ENCODE measurements around the gene CAMTA2. TPM values are rescaled to one million over a fixed set of nuclear protein-coding genes. Genes with fewer than 3 reads are reported as not detected.
"Not testable (repeated sequence)": the region's sequence is repeated elsewhere in the genome, so short reads cannot be mapped to it uniquely, and the experiment has no call there.

CAMTA2 gene
- polyA plus RNA-seq, 1 donor from 2014 or later = 7.3 TPM

DNA sequence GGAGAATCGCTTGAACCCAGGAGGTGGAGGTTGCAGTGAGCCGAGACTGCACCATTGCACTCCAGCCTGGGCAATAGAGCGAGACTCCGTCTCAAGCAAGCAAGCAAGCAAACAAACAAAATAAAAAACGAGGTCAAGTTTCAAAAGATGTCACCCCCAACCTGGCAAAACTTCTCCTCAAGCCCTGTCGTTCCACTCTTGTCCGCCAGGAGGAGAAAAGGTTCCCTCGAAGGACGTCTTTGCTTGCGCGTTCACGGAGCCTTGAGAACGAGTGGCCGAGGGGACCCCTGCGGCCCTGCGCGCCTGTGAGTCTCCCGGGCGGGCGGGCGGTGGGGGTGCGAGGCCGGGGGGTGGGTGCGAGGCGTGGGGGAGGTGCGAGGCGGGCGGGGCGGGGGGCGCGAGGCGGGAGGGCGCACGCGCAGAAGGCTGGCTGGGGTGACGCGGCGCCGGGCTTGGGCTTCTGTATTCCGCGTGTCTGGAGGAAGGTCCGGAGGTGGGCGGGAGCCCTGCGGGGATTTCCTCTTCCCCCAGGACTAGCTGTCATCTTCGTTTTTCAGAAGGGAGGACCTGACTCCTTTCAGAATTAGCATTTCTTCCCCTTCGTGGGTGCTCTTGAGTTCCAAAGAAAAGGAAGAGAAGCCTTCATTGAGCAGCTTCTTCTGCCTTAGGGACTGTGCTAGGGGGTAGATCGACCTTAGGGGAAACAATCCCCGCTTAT lies 44.0 kb upstream of the CAMTA2 start:
- Histone ChIP-seq H3K36me3 (ENCODE audit: insufficient read depth, low read length) (no peaks in the 10 kb centered on the region), H3K79me2 (replicated peaks; ENCODE audit: insufficient read depth, low read length) (no peaks in the 10 kb centered on the region), H3K4me3 (ENCODE audit: low read length) (peak overlapping the region; percentile 64), H2AFZ (ENCODE audit: low read depth, low read length) (peak overlapping the region; percentile 60), H3K9ac (ENCODE audit: low read length) (peak overlapping the region; percentile 57), H3F3A (ENCODE audit: insufficient read depth, low read length, poor library complexity, severe bottlenecking) (no peaks in the 10 kb centered on the region), H4K20me1 (ENCODE audit: insufficient read depth) (no peaks in the 10 kb centered on the region), H3K9me2 (ENCODE audit: insufficient read depth, low read length) (no peaks in the 10 kb centered on the region), H3K4me2 (ENCODE audit: low read length) (peak overlapping the region; percentile 65), H3K27me3 (ENCODE audit: insufficient read depth, low read depth, low read length) (no peaks in the 10 kb centered on the region), H3K9me3 (ENCODE audit: low read length) (no peaks in the 10 kb centered on the region), H3K27ac (ENCODE audit: low read length) (peak overlapping the region; percentile 20)
- TF ChIP-seq RAD21 (conservative IDR thresholded peaks at IDR 0.05) = peak; percentile 49
- TF ChIP-seq SMC3 (conservative IDR thresholded peaks at IDR 0.05; ENCODE audit: poor library complexity) = peak; percentile 67
- TF ChIP-seq, protein P1, sequence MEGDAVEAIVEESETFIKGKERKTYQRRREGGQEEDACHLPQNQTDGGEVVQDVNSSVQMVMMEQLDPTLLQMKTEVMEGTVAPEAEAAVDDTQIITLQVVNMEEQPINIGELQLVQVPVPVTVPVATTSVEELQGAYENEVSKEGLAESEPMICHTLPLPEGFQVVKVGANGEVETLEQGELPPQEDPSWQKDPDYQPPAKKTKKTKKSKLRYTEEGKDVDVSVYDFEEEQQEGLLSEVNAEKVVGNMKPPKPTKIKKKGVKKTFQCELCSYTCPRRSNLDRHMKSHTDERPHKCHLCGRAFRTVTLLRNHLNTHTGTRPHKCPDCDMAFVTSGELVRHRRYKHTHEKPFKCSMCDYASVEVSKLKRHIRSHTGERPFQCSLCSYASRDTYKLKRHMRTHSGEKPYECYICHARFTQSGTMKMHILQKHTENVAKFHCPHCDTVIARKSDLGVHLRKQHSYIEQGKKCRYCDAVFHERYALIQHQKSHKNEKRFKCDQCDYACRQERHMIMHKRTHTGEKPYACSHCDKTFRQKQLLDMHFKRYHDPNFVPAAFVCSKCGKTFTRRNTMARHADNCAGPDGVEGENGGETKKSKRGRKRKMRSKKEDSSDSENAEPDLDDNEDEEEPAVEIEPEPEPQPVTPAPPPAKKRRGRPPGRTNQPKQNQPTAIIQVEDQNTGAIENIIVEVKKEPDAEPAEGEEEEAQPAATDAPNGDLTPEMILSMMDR (IDR thresholded peaks at IDR 0.05; ENCODE audit: poor library complexity, severe bottlenecking) = peak; percentile 69
- no peak for TF ChIP-seq EP300 (conservative IDR thresholded peaks at IDR 0.05; ENCODE audit: poor library complexity, severe bottlenecking)

- H3K4me2 ChIP-seq (ENCODE audit: low read length); H4K20me1 ChIP-seq (ENCODE audit: insufficient read depth); H3K9me3 ChIP-seq (ENCODE audit: low read length); H3K9me2 ChIP-seq (ENCODE audit: insufficient read depth, low read length); H3K79me2 ChIP-seq (replicated peaks; ENCODE audit: insufficient read depth, low read length); H2AFZ ChIP-seq (ENCODE audit: low read depth, low read length); H3F3A ChIP-seq (ENCODE audit: insufficient read depth, low read length, poor library complexity, severe bottlenecking); H3K27ac ChIP-seq (ENCODE audit: low read length); H3K9ac ChIP-seq (ENCODE audit: low read length); H3K27me3 ChIP-seq (ENCODE audit: insufficient read depth, low read depth, low read length); H3K4me3 ChIP-seq (ENCODE audit: low read length); H3K36me3 ChIP-seq (ENCODE audit: insufficient read depth, low read length): not testable (repeated sequence)
Measured at GRCh38 chr17:5030168-5030567, 42.7 kb upstream of the CAMTA2 start.

GRCh38 chr17:5027916-5028315 lies 40.4 kb upstream of the CAMTA2 start:
- no peak overlapping the region for H3K9ac ChIP-seq (ENCODE audit: low read length)
- TF ChIP-seq, protein P2, sequence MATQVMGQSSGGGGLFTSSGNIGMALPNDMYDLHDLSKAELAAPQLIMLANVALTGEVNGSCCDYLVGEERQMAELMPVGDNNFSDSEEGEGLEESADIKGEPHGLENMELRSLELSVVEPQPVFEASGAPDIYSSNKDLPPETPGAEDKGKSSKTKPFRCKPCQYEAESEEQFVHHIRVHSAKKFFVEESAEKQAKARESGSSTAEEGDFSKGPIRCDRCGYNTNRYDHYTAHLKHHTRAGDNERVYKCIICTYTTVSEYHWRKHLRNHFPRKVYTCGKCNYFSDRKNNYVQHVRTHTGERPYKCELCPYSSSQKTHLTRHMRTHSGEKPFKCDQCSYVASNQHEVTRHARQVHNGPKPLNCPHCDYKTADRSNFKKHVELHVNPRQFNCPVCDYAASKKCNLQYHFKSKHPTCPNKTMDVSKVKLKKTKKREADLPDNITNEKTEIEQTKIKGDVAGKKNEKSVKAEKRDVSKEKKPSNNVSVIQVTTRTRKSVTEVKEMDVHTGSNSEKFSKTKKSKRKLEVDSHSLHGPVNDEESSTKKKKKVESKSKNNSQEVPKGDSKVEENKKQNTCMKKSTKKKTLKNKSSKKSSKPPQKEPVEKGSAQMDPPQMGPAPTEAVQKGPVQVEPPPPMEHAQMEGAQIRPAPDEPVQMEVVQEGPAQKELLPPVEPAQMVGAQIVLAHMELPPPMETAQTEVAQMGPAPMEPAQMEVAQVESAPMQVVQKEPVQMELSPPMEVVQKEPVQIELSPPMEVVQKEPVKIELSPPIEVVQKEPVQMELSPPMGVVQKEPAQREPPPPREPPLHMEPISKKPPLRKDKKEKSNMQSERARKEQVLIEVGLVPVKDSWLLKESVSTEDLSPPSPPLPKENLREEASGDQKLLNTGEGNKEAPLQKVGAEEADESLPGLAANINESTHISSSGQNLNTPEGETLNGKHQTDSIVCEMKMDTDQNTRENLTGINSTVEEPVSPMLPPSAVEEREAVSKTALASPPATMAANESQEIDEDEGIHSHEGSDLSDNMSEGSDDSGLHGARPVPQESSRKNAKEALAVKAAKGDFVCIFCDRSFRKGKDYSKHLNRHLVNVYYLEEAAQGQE (IDR thresholded peaks at IDR 0.05; ENCODE audit: borderline replicate concordance) = no peak
- TF ChIP-seq RAD21 (conservative IDR thresholded peaks at IDR 0.05) = no peak
- no peak overlapping the region for H3K4me2 ChIP-seq (ENCODE audit: low read length)
- no peak overlapping the region for H3K4me3 ChIP-seq (ENCODE audit: low read length)
- H3F3A ChIP-seq (ENCODE audit: insufficient read depth, low read length, poor library complexity, severe bottlenecking) = no peaks in the 10 kb centered on the region
- no peaks in the 10 kb centered on the region for H3K36me3 ChIP-seq (ENCODE audit: insufficient read depth, low read length)
- H3K27me3 ChIP-seq (ENCODE audit: insufficient read depth, low read depth, low read length) = no peaks in the 10 kb centered on the region
- no peaks in the 10 kb centered on the region for H3K9me2 ChIP-seq (ENCODE audit: insufficient read depth, low read length)
- H3K27ac ChIP-seq (ENCODE audit: low read length) = no peak overlapping the region
- no peaks in the 10 kb centered on the region for H4K20me1 ChIP-seq (ENCODE audit: insufficient read depth)
- no peaks in the 10 kb centered on the region for H3K9me3 ChIP-seq (ENCODE audit: low read length)
- no peak overlapping the region for H2AFZ ChIP-seq (ENCODE audit: low read depth, low read length)
- no peaks in the 10 kb centered on the region for H3K79me2 ChIP-seq (replicated peaks; ENCODE audit: insufficient read depth, low read length)
